Central memory CD4-positive, alpha-beta T cell (primary cell): ENCODE data around the gene ANGPTL2.
"Not testable (repeated sequence)": the region's sequence is repeated elsewhere in the genome, so short reads cannot be mapped to it uniquely, and the experiment has no call there.

Source experiments
- DNase-seq: peaks from one replicate; pipeline ENCODE4 v3.0.0; 2022
- total RNA-seq, 3 experiments: gene quantifications; one replicate each; lab custom pipeline; 2026; lab: John Stamatoyannopoulos, UW

The ANGPTL2 gene
- total RNA-seq: 0 reads per million in 3 experiments

- DNase-seq: no peak
These were observed at the start of gene ANGPTL2 for GRCh38 chr9:127122176-127123063. TSS of gene ANGPTL2 (minus strand) at chr9:127122635. CDS start at chr9:127108731, 13,904 bp downstream.

DNA sequence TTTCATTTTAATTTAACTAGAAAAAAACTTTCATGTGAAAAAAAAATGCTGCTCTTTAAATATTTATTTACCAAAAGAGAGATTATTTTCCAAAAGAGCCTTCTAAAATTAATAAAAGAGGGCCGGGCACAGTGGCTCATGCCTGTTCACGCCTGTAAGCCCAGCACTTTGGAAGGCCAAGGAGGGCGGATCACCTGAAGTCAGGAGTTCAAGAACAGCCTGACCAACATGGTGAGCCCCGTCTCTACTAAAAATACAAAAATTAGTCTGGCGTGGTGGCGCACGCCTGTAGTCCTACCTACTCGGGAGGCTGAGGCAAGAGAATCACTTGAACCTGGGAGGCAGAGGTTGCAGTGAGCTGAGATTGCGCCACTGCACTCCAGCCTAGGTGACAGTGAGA is 48.9 kb upstream of the ANGPTL2 start:
- not testable (repeated sequence) for DNase-seq

DNA sequence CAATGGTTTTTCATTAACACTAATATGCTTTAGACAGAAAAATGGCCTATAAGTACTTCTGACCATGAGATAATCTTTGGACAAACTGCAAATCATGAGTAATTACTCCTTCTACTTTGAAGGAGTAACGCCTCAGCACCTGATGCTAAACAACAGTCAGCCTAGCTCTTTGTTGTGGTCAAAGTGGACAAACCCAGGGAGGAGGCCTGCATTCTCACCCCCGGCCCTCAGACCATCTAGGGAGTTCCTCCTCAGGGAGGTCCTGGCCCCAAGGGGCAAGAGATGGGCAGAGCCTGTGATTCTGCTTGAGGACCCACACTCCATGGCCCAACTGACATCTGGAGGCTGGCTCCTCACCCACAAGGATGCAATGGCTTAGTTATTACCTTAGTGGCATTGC is 48.2 kb upstream of the ANGPTL2 start:
- DNase-seq: no peak

- no peak for DNase-seq
These were observed 47.7 kb upstream of the ANGPTL2 start for GRCh38 chr9:127170103-127170502.

DNA sequence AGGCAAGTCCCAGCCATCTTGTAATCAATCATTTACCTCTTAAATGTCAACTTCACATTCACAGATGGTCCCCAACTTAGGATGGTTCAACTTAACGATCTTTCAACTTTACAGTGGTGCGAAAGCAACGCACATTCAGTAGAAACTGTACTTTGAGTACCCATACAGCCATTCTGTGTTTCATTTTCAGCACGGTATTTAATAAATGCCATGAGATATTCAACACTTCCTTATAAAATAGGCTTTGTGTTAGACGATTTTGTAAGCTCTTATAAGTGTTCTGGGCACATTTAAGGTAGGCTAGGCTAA is 47.1 kb upstream of the ANGPTL2 start:
- DNase-seq: no peak

DNA sequence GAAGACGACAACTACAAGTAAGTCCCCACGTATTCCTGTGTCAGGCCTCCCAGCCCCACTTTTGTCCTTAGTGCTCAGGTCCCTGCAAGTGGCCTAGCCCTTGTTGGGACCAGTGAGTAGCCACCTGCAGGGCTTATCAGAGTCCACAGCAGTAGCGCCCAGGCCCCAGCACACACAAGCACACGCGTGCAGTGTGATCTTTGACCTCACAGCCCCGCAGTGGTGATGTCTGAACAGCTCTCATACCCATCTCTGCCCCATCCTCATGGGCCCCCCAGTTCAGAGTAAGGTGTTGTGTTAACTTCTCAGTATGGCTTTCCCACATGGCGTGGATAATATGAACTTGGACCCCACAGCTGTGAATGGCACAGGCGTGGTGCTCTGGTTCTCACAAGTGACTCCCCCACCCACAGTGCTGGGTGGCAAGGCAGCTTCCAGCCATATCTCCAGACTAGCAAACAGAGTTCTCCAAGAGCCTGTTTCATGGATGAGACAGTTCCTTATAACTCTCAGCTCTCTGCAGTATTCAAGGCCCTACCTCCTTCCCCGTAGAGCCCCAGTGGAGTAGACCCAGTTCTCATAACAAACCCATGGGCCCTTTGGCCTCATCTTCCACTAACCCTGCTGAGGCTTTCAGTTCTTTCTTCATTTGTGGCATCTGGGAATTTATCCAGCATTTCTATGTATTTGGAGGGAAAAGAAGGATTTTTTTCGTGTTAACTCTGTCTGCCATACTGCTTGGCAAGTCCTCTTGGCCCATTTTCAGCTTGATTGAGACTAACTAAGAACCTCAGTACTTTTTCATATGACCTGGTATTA is 46.5 kb upstream of the ANGPTL2 start:
- no peak for DNase-seq

DNA sequence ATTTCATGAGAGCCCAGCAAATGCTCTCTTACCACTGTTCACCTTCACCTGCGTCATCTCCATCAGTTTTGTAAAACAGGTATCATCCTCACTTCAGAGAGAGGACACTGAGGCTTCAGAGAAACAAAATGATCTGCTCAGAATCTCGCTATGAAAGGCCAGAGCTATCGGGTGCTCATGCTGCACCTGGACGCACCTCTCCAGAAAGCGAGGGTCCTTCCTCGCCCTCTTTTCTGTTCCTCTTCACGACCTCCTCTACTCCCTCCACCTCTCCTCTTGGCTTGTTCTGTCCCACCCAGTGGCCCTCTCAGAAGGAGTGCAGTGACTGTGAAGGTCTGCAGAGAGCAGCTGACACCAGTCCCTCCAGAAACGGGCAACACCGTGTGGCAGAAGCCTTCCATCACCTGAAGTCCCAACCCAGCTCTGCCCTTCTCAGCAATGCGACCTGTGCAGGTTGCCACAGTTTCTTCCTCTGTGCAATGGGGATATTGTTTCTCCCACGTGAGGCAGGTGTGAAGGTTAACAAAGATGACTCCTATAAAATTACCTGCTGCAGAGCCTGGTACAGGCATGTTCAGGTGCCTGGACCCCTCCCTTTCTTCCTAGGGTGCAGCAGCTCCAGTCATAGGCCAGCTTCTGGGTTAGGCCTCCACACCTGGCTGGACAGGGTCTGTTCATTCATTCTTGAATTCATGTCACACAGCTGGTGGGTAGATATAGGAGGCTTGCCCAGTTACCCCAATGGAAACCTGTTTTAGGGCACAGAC is 45.3 kb upstream of the ANGPTL2 start:
- DNase-seq: no peak

- DNase-seq: no peak
These were observed 44.5 kb upstream of the ANGPTL2 start for GRCh38 chr9:127166651-127167524.

DNA sequence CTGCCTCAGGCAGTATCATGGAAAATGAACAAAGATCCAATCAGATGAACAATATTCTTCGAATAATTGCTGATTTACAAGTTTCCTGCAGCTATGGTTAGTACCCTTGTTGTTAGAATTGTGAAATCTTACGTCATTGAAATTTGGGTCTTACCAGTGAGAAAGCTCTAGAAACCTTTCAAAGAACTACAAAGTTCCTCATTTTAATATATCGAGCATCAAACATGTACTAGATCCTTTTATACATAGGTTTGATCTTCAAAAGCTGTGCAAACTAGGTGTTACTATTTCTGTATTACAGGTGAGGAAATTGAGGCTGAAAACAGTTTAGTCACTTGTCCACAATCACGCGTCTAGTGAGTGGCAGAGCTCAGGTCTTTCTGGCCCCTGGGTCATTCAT is 43.7 kb upstream of the ANGPTL2 start:
- no peak for DNase-seq

- DNase-seq: no peak
These were observed 42.7 kb upstream of the ANGPTL2 start for GRCh38 chr9:127165116-127165515.

DNA sequence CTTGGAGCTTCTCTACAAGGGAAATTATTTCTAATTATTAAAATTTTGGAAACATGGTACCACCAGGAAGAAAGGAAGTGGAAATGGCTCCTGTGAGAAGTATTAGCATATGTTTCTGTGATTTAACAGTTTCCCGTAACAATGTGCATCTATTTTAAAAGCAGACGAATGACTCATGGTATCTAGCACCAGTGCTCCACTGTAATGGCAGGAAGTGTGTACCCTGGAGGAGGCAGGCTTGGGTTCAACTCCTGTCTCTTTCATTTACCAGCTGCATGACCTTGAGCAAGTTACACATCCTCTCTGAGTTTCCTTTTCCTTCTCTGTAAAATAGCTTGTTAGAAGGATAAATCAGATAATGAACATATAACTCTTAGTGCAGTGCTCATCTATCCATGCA is 41.0 kb upstream of the ANGPTL2 start:
- no peak for DNase-seq

DNA sequence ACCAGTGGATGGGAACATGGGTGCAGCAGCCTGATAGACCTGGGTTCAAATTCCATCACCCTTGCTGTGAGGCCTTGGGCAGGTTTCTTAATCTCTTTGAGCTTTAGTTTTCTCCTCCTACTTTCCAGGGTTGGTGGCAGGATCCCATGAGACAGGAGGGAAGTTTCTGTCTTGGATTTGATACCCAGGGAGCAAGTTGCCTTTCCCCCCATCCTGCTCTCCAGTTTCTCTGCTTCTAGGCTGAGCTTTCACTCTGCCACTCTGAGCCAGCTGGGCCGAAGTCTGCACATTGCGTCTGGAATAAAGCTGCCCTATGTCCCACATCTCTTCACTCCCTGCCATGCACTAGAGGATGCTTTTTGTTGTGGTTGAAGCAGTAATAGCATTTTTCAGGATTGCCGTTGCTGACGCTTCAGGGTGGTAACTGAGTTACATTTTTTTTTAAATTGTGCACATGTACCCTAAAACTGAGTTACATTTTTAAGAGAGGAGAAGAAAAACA is 40.5 kb upstream of the ANGPTL2 start:
- no peak for DNase-seq

DNA sequence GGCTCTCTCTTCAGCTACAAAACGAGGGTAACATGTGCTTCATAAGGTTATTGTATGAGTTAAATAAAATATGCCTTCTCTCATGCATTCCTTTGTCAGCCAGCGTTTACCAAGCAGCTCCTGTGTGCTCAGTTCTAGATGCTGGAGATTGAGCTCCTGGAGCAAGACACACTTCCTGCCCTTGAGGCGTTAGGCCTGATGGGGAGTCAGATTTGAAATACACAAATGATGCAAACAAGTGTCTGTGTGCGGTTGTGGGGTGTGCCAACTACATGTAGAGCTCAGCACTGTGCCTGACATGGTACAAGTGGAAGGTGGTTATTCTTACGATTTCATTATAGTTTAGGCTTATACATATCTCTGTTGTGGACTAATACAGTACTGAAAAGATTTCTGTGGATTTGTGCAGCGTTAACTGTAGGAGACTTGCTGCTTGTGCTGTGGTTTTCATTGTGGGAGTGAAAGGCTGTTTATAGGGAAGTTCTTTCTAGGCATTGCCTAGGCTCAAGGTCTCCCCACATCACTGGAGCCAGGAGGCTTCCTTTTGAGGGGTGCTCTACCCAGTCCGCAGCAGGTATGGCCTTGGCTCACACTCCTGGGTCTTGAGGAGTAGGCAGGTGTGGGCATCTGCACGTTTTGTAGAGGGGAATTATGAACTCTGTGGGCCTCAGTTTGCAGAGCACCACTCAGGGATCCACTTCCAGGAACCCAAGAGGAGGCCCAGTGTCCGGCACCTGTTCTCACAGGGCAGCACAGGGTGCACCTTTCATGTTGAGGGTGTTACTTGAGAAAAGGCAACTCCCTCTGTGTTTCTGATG is 39.8 kb upstream of the ANGPTL2 start:
- no peak for DNase-seq

GRCh38 chr9:127161081-127161624 is 38.7 kb upstream of the ANGPTL2 start:
- DNase-seq: no peak

GRCh38 chr9:127159949-127160610 is 37.6 kb upstream of the ANGPTL2 start:
- no peak for DNase-seq

DNA sequence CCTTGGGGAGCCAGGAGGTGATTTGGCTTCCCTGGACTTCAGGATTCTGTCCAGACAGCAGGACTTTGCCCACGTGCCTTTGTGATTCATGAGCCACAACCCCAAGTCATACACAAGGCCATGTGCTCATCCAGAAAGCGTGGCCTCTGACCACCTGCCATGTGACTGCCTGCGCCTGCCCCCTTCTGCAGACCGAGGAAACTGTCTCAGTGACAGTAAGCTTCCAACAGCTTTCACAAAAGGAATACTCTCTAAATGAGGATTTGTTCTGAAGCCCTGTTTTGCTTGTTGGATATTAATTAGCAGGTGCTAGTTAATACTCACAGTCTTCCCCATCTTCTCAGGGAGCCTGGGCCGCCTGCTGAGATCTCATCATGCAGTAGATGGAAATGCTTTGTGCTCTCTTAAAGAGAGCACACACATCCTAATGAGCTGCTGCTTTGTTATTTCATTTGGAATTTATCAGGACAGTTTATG is 36.9 kb upstream of the ANGPTL2 start:
- DNase-seq: no peak

- DNase-seq: no peak
These were observed 36.4 kb upstream of the ANGPTL2 start for GRCh38 chr9:127158786-127159324.

- no peak for DNase-seq
These were observed 33.0 kb upstream of the ANGPTL2 start for GRCh38 chr9:127155314-127155960.
